ENCODE measurements around the gene CCDC180. TPM values are rescaled to one million over a fixed set of nuclear protein-coding genes. Genes with fewer than 3 reads are reported as not detected.
"Not testable (repeated sequence)": the region's sequence is repeated elsewhere in the genome, so short reads cannot be mapped to it uniquely, and the experiment has no call there.

CCDC180 gene
- polyA plus RNA-seq, 1 experiment = 0.55 TPM

- no peaks in the 10 kb centered on the region for H3K36me3 ChIP-seq (ENCODE audit: control insufficient read depth, insufficient read depth, low read length)
- TF ChIP-seq CTCF (IDR thresholded peaks at IDR 0.05; ENCODE audit: insufficient read depth, low read depth, low read length) = no peak
- POLR2A ChIA-PET = no interaction called here
- no peak for DNase-seq (ENCODE audit: low read depth)
- no peak overlapping the region for H3K4me3 ChIP-seq (ENCODE audit: low read depth, low read length)
- CTCF ChIA-PET = no interaction called here
- no peaks in the 10 kb centered on the region for H3K27me3 ChIP-seq (ENCODE audit: control insufficient read depth, insufficient read depth, low read length)
Observed at GRCh38 chr9:97324954-97325353, 17.5 kb downstream of the CCDC180 start.

GRCh38 chr9:97327562-97327961, 20.1 kb downstream of the CCDC180 start:
- POLR2A ChIA-PET = no interaction called here
- Histone ChIP-seq H3K4me3 (ENCODE audit: low read depth, low read length) (no peak overlapping the region), H3K36me3 (ENCODE audit: control insufficient read depth, insufficient read depth, low read length) (no peaks in the 10 kb centered on the region), H3K27me3 (ENCODE audit: control insufficient read depth, insufficient read depth, low read length) (no peaks in the 10 kb centered on the region)
- DNase-seq (ENCODE audit: low read depth) = no peak
- TF ChIP-seq CTCF (IDR thresholded peaks at IDR 0.05; ENCODE audit: insufficient read depth, low read depth, low read length) = no peak
- CTCF ChIA-PET = no interaction called here

- Histone ChIP-seq H3K4me3 (ENCODE audit: low read depth, low read length) (no peak overlapping the region), H3K27me3 (ENCODE audit: control insufficient read depth, insufficient read depth, low read length) (no peaks in the 10 kb centered on the region), H3K36me3 (ENCODE audit: control insufficient read depth, insufficient read depth, low read length) (no peaks in the 10 kb centered on the region)
- ChIA-PET POLR2A (no interaction called here), CTCF (interaction anchor here (0.6 to 1.1 kb wide), 2 partner anchors 11 to 62 kb away, joined by 3 read pairs; no protein-coding TSS in a partner anchor)
- no peak for TF ChIP-seq CTCF (IDR thresholded peaks at IDR 0.05; ENCODE audit: insufficient read depth, low read depth, low read length)
- DNase-seq (ENCODE audit: low read depth) = no peak
Observed at GRCh38 chr9:97332993-97333392, 25.5 kb downstream of the CCDC180 start.

- DNase-seq (ENCODE audit: low read depth); POLR2A ChIA-PET; H3K27me3 ChIP-seq (ENCODE audit: control insufficient read depth, insufficient read depth, low read length); CTCF ChIA-PET; H3K4me3 ChIP-seq (ENCODE audit: low read depth, low read length); H3K36me3 ChIP-seq (ENCODE audit: control insufficient read depth, insufficient read depth, low read length): not testable (repeated sequence)
Observed at GRCh38 chr9:97335622-97336021, 28.2 kb downstream of the CCDC180 start.

- ChIA-PET POLR2A (no interaction called here), CTCF (no interaction called here)
- DNase-seq (ENCODE audit: low read depth) = no peak
- H3K4me3 ChIP-seq (ENCODE audit: low read depth, low read length) = no peak overlapping the region
- no peaks in the 10 kb centered on the region for H3K36me3 ChIP-seq (ENCODE audit: control insufficient read depth, insufficient read depth, low read length)
- no peak for TF ChIP-seq CTCF (IDR thresholded peaks at IDR 0.05; ENCODE audit: insufficient read depth, low read depth, low read length)
- H3K27me3 ChIP-seq (ENCODE audit: control insufficient read depth, insufficient read depth, low read length) = no peaks in the 10 kb centered on the region
Observed at GRCh38 chr9:97348871-97349270, 41.4 kb downstream of the CCDC180 start.

- CTCF ChIA-PET = no interaction called here
- POLR2A ChIA-PET = no interaction called here
- TF ChIP-seq CTCF (IDR thresholded peaks at IDR 0.05; ENCODE audit: insufficient read depth, low read depth, low read length) = no peak
- no peak for DNase-seq (ENCODE audit: low read depth)
- Histone ChIP-seq H3K27me3 (ENCODE audit: control insufficient read depth, insufficient read depth, low read length) (no peaks in the 10 kb centered on the region), H3K36me3 (ENCODE audit: control insufficient read depth, insufficient read depth, low read length) (no peaks in the 10 kb centered on the region), H3K4me3 (ENCODE audit: low read depth, low read length) (no peak overlapping the region)
Observed at GRCh38 chr9:97349400-97349799, 41.9 kb downstream of the CCDC180 start.

Data from BJ (cell line).